Activated CD4-positive, alpha-beta memory T cell treated with anti-CD3 and anti-CD28 coated beads for 36 hours (primary cell): ENCODE data around the gene FGD4. TPM values are rescaled to one million over a fixed set of nuclear protein-coding genes. Genes with fewer than 3 reads are reported as not detected.

Experiments
- CTCF ChIA-PET: fragments of 350-600 bp; sonication (Branson Sonifier 250); formaldehyde crosslinking; loops from one replicate; lab custom pipeline; 2021; ENCODE audit warnings: antibody characterized with exemption, inconsistent platforms; lab: Charles Lee
- POLR2A ChIA-PET: fragments of 350-600 bp; sonication (Branson Sonifier 250); formaldehyde crosslinking; loops from one replicate; lab custom pipeline; 2021; ENCODE audit warnings: antibody characterized with exemption; lab: Charles Lee
- DNase-seq: peaks from one replicate; pipeline ENCODE4 v3.0.0-alpha.2; 2020
- H3K27ac Mint-ChIP-seq: one replicate; pipeline ENCODE4 v1.8.0; 2021; ENCODE audit warnings: mixed read lengths
- H3K27me3 Mint-ChIP-seq: one replicate; pipeline ENCODE4 v1.8.0; 2021; ENCODE audit warnings: mixed read lengths
- H3K36me3 Mint-ChIP-seq: one replicate; pipeline ENCODE4 v1.8.0; 2021; ENCODE audit warnings: mixed read lengths
- H3K4me1 Mint-ChIP-seq: one replicate; pipeline ENCODE4 v1.8.0; 2021; ENCODE audit warnings: low read depth, mixed read lengths
- H3K4me3 Mint-ChIP-seq: one replicate; pipeline ENCODE4 v1.8.0; 2021; ENCODE audit warnings: mild to moderate bottlenecking, mixed read lengths
- H3K9me3 Mint-ChIP-seq: one replicate; pipeline ENCODE4 v1.8.0; 2021; ENCODE audit warnings: mixed read lengths
- intact Hi-C: fragments of 100-400 bp; cut with micrococcal nuclease; formaldehyde crosslinking; loops from one replicate; pipeline ENCODE4 v1.15.1; 2023
- total RNA-seq, 2 experiments: library from RNA; stranded (reverse); gene quantifications; one replicate each; pipeline ENCODE4 v1.2.3, GENCODE V29; 2021

FGD4 gene
- total RNA-seq, result under 1 TPM; 0.19 to 0.22 TPM

DNA sequence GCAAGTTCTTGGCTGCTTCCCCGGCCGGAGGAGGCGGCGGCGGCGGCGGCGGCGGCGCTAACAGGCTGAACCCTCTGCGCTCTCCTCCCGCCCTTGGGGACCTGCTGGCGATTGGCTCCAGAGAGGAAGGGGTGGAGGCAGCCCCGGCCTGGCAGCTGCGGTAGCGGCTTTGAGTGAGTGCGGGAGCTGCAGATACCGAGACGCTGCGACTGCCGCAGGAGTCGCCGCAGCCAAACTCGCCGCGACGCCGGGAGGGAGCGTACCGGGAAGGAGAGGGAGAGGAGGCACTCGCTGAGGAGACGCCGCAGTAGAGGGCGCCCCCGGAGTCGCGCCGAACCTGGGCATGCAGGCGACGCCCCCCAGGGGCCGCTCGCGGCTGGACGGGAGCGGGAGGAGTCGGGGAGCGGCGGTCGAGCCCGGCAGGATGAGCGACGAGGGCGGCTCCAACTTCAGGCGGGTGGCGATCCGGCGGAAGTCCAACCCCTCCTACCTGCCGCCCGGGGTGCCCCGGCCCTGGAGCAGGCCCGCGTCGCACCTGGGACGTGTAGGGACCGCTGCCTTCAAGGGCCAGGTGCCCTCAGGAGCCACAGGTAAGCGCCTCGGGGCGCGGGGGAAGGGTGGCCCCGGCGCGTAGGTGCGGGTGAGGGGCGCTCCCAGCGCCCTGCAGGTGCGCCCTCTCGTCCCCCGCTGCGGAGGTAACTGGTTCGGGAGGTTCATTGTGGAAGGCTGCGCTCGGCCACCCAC is at the start of gene FGD4:
Gene FGD4, plus strand, starts transcription at position 189 of the 744 bp plus-strand sequence.
- Mint-ChIP-seq H3K9me3 (no peaks in the 10 kb centered on the region), H3K4me1 (peaks cover 2% of the 10 kb centered on the region), H3K27ac (no peak within 1 kb of the TSS), H3K36me3 (peaks cover 1% of the 10 kb centered on the region), H3K4me3 (peak within 1 kb of the TSS; percentile 81), H3K27me3 (peaks cover 23% of the 10 kb centered on the region)
- CTCF ChIA-PET, result interaction anchor here (0.8 to 3.2 kb wide), 2 partner anchors 355 to 357 kb away, joined by 3 to 10 read pairs; partner anchors contain the start of gene YARS2
- intact Hi-C loops, result no loop called here
- POLR2A ChIA-PET, result no interaction called here
- peak; percentile 76 for DNase-seq

GRCh38 chr12:32353540-32353939 is 45.8 kb upstream of the FGD4 start:
- Mint-ChIP-seq H3K9me3 (no peaks in the 10 kb centered on the region), H3K4me1 (no peaks in the 10 kb centered on the region), H3K27ac (no peak overlapping the region), H3K27me3 (no peaks in the 10 kb centered on the region), H3K4me3 (no peak overlapping the region), H3K36me3 (no peaks in the 10 kb centered on the region)
- POLR2A ChIA-PET, result no interaction called here
- CTCF ChIA-PET, result no interaction called here
- intact Hi-C loops, result no loop called here
- no peak for DNase-seq

DNA sequence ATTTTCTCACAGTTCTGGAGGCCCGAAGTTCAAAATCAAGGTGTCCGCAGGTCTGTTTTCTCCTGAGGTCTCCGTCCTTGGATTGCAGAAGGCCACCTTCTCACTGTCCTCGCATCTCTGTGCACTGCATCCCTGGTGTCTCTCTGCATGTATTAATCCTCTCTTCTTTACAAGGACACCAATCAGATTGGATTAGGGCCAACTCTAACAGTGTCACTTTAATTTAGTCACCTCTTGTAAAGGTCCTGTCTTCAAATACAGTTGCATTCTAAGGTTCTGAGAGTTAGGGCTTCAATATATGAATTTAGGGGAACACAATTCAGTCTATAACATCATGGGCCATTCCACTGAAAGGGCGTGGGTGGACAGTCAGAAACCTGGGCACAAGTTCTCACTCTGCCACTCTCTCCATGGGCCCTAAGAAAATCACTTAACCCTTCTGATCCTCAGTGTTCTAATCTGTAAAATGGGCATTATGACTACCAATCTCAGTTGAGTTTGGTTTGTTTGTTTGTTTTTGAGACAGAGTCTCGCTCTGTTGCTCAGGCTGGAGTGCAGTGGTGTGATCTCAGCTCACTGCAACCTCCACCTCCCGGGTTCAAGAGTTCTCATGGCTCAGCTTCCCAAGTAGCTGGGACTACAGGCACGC is 41.6 kb upstream of the FGD4 start:
- intact Hi-C loops, result no loop called here
- Mint-ChIP-seq H3K4me3 (no peak overlapping the region), H3K4me1 (no peaks in the 10 kb centered on the region), H3K36me3 (no peaks in the 10 kb centered on the region), H3K27ac (no peak overlapping the region), H3K9me3 (no peaks in the 10 kb centered on the region), H3K27me3 (no peaks in the 10 kb centered on the region)
- CTCF ChIA-PET, result no interaction called here
- DNase-seq, result no peak
- POLR2A ChIA-PET, result no interaction called here

DNA sequence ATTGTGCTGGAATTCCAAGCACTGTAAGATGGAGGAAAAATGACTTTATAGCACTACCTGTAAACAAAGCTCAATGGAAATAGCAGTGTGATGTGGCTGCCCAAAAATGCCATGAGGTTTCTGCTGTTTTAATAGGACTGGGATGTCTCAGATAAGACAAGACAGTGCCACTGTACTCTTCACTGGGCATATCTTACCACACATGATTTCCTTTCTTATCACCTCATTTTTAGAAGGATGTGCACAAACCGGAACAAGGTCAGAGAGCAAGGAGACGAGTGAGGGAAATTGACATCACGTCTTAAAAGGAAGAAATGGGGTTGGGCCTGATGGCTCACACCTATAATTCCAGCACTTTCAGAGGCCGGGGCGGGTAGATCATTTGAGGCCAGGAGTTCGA is 38.4 kb upstream of the FGD4 start:
- DNase-seq, result no peak
- CTCF ChIA-PET, result no interaction called here
- Mint-ChIP-seq H3K27ac (no peak overlapping the region), H3K36me3 (no peaks in the 10 kb centered on the region), H3K4me3 (no peak overlapping the region), H3K9me3 (no peaks in the 10 kb centered on the region), H3K27me3 (no peaks in the 10 kb centered on the region), H3K4me1 (no peaks in the 10 kb centered on the region)
- POLR2A ChIA-PET, result no interaction called here
- intact Hi-C loops, result loop anchor here (10.0 kb wide), 2 partner anchors 94 to 1664 kb away; partner anchors contain the start of gene ALG10

- ChIA-PET POLR2A (no interaction called here), CTCF (no interaction called here)
- no peaks in the 10 kb centered on the region for H3K4me1 Mint-ChIP-seq
- intact Hi-C loops, result loop anchor here (10.0 kb wide), 2 partner anchors 92 to 1662 kb away; partner anchors contain the start of gene ALG10
- no peaks in the 10 kb centered on the region for H3K9me3 Mint-ChIP-seq
- no peaks in the 10 kb centered on the region for H3K36me3 Mint-ChIP-seq
- H3K27me3 Mint-ChIP-seq, result no peaks in the 10 kb centered on the region
- H3K27ac Mint-ChIP-seq, result no peak overlapping the region
- DNase-seq, result no peak
- no peak overlapping the region for H3K4me3 Mint-ChIP-seq
Observed at GRCh38 chr12:32362892-32363291, 36.5 kb upstream of the FGD4 start.

- intact Hi-C loops, result loop anchor here (1.0 to 10.0 kb wide), 3 partner anchors 89 to 1659 kb away; partner anchors contain the start of genes ALG10 and YARS2
- H3K4me3 Mint-ChIP-seq, result no peak overlapping the region
- no peaks in the 10 kb centered on the region for H3K9me3 Mint-ChIP-seq
- no peak overlapping the region for H3K27ac Mint-ChIP-seq
- H3K36me3 Mint-ChIP-seq, result no peaks in the 10 kb centered on the region
- no peaks in the 10 kb centered on the region for H3K27me3 Mint-ChIP-seq
- DNase-seq, result peak; percentile 53
- no peaks in the 10 kb centered on the region for H3K4me1 Mint-ChIP-seq
- POLR2A ChIA-PET, result no interaction called here
- CTCF ChIA-PET, result interaction anchor here (0.8 to 2.2 kb wide), 5 partner anchors 11 to 390 kb away, joined by 3 to 16 read pairs (median 3); partner anchors contain the start of gene YARS2
Observed at GRCh38 chr12:32365473-32366064, 33.8 kb upstream of the FGD4 start.

DNA sequence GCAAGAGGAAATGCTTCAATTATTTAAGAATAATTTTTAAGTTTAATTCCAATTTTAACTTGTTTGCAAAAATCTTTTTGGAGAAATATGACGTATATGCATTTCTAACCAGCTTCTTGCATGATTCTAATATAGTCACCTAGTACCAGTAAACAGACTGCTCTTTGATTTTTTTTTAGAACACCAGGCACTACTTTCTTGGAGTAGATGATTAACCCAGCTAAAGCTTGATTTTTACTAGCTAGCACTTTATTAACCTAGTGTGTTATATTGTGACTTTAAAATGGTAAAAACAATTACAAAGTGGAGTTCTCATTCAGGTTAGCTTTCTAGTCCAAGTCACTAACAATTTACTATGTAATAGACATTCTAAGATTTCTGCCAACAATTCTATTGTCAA is 32.6 kb upstream of the FGD4 start:
- no peaks in the 10 kb centered on the region for H3K36me3 Mint-ChIP-seq
- ChIA-PET POLR2A (no interaction called here), CTCF (interaction anchor here (1.5 kb wide), 1 partner anchor 10 kb away, joined by 5 read pairs; no protein-coding TSS in a partner anchor)
- H3K27ac Mint-ChIP-seq, result no peak overlapping the region
- intact Hi-C loops, result loop anchor here (10.0 kb wide), 2 partner anchors 88 to 1658 kb away; partner anchors contain the start of gene ALG10
- no peaks in the 10 kb centered on the region for H3K9me3 Mint-ChIP-seq
- H3K27me3 Mint-ChIP-seq, result no peaks in the 10 kb centered on the region
- DNase-seq, result no peak
- H3K4me3 Mint-ChIP-seq, result no peak overlapping the region
- H3K4me1 Mint-ChIP-seq, result no peaks in the 10 kb centered on the region

GRCh38 chr12:32367381-32367780 is 32.0 kb upstream of the FGD4 start:
- Mint-ChIP-seq H3K36me3 (no peaks in the 10 kb centered on the region), H3K27me3 (no peaks in the 10 kb centered on the region), H3K4me1 (no peaks in the 10 kb centered on the region), H3K27ac (no peak overlapping the region), H3K9me3 (no peaks in the 10 kb centered on the region), H3K4me3 (no peak overlapping the region)
- intact Hi-C loops, result loop anchor here (10.0 kb wide), 2 partner anchors 87 to 1657 kb away; partner anchors contain the start of gene ALG10
- ChIA-PET POLR2A (no interaction called here), CTCF (no interaction called here)
- no peak for DNase-seq

GRCh38 chr12:32369202-32369601 is 30.2 kb upstream of the FGD4 start:
- no peak for DNase-seq
- no peaks in the 10 kb centered on the region for H3K36me3 Mint-ChIP-seq
- H3K27me3 Mint-ChIP-seq, result no peaks in the 10 kb centered on the region
- ChIA-PET POLR2A (no interaction called here), CTCF (no interaction called here)
- intact Hi-C loops, result loop anchor here (10.0 kb wide), 2 partner anchors 86 to 1656 kb away; partner anchors contain the start of gene ALG10
- H3K4me3 Mint-ChIP-seq, result no peak overlapping the region
- H3K27ac Mint-ChIP-seq, result no peak overlapping the region
- H3K4me1 Mint-ChIP-seq, result no peaks in the 10 kb centered on the region
- no peaks in the 10 kb centered on the region for H3K9me3 Mint-ChIP-seq

DNA sequence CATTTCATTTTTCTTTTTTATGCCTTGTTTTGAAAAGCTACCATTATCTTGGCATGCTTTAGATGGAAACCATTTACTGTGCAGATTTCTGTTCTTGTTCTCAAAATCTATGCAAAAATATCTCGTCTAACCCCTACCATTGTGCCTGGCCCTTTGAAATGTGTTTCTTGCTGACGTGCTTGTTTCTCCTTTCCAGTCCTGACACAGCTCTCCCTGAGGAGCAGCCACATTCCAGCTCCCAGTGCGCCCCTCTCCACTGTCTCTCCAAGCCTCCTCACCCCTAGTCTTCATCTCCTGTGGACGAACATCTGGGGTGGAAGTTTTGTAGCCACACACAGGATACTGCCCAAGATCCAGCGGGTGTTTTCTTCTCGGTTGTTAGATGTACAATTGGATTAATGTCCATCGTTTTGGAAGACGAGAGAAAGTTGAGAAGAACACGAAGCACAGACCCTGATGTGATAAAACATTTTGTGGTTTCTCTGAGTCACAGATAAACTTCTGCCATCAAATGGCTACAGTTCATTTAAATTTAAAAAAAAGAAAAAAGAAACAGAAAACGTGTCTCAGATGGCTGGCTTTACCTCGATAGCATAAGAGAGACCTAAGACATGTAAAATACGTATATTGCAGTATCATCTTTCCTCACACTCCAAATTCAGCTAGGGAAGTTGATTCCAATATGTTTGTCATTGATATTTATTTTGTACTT is 21.9 kb upstream of the FGD4 start:
- H3K4me1 Mint-ChIP-seq, result no peaks in the 10 kb centered on the region
- ChIA-PET CTCF (interaction anchor here (1.0 kb wide), 1 partner anchor 11 kb away, joined by 5 read pairs; no protein-coding TSS in a partner anchor), POLR2A (no interaction called here)

GRCh38 chr12:32379213-32379612 is 20.1 kb upstream of the FGD4 start:
- Mint-ChIP-seq H3K4me3 (no peak overlapping the region), H3K36me3 (no peaks in the 10 kb centered on the region), H3K27ac (no peak overlapping the region), H3K27me3 (no peaks in the 10 kb centered on the region), H3K9me3 (no peaks in the 10 kb centered on the region), H3K4me1 (no peaks in the 10 kb centered on the region)
- no peak for DNase-seq
- POLR2A ChIA-PET, result no interaction called here
- CTCF ChIA-PET, result interaction anchor here (1.1 kb wide), 1 partner anchor 67 kb away, joined by 3 read pairs; no protein-coding TSS in a partner anchor
- intact Hi-C loops, result no loop called here

More for the DNA sequence above, 21.9 kb upstream of the FGD4 start:
- Mint-ChIP-seq H3K4me3 (no peak overlapping the region), H3K9me3 (no peaks in the 10 kb centered on the region), H3K27me3 (no peaks in the 10 kb centered on the region), H3K36me3 (no peaks in the 10 kb centered on the region), H3K27ac (no peak overlapping the region)
- intact Hi-C loops, result no loop called here
- DNase-seq, result no peak
